IPS DF 4.7 (cell line): ENCODE data around the gene TARDBP.
"Not testable (repeated sequence)": the region's sequence is repeated elsewhere in the genome, so short reads cannot be mapped to it uniquely, and the experiment has no call there.

Source experiments
- DNase-seq: peaks from one replicate; pipeline ENCODE4 v3.0.0-alpha.2; 2013; ENCODE audit warnings: low spot score; ENCODE audit errors: extremely low read depth

The TARDBP gene

GRCh38 chr1:11059155-11059967 lies 46.9 kb downstream of the TARDBP start:
- no peak for DNase-seq

GRCh38 chr1:11059968-11060830 lies 47.7 kb downstream of the TARDBP start, which contains the start of gene SRM:
TSS of gene SRM (minus strand) at chr1:11060018. CDS start at chr1:11059943, 75 bp downstream.
- DNase-seq = no peak

GRCh38 chr1:11061652-11062365 lies 49.4 kb downstream of the TARDBP start:
- DNase-seq = no peak

GRCh38 chr1:11062965-11063401 lies 50.5 kb downstream of the TARDBP start:
- no peak for DNase-seq

- not testable (repeated sequence) for DNase-seq
Measured at GRCh38 chr1:11063937-11064537, 51.6 kb downstream of the TARDBP start.

- no peak for DNase-seq
Measured at GRCh38 chr1:11064942-11065341, 52.5 kb downstream of the TARDBP start.

GRCh38 chr1:11065796-11066195 lies 53.3 kb downstream of the TARDBP start:
- no peak for DNase-seq

- no peak for DNase-seq
Measured at GRCh38 chr1:11067716-11068599, 55.5 kb downstream of the TARDBP start.

GRCh38 chr1:11068600-11069473 lies 56.4 kb downstream of the TARDBP start:
- DNase-seq = no peak

GRCh38 chr1:11070876-11071275 lies 58.4 kb downstream of the TARDBP start:
- DNase-seq = no peak

GRCh38 chr1:11071463-11072215 lies 59.2 kb downstream of the TARDBP start:
- DNase-seq = no peak

- no peak for DNase-seq
Measured at GRCh38 chr1:11072216-11072917, 59.9 kb downstream of the TARDBP start.

GRCh38 chr1:11073398-11073797 lies 60.9 kb downstream of the TARDBP start:
- not testable (repeated sequence) for DNase-seq
